Omental fat pad (tissue), 4 donors: ENCODE results near the gene NR1I3. TPM values are rescaled to one million over a fixed set of nuclear protein-coding genes. Genes with fewer than 3 reads are reported as not detected.

ENCODE experiments used
- ATAC-seq: fragments of 150-250 bp; one replicate; pipeline ENCODE4 v1.9.1; 2016; ENCODE audit warnings: mild to moderate bottlenecking, moderate library complexity; ENCODE audit not compliant: low FRiP score
- DNase-seq: peaks from one replicate; pipeline ENCODE4 v3.0.0-alpha.2; 2019; ENCODE audit warnings: low spot score
- total RNA-seq, 4 donors: library from RNA; depleted of rRNA; stranded (reverse); fragments of >200 nt; gene quantifications; one replicate each; pipeline ENCODE4 v1.1.0, GENCODE V29; 2016
- TF ChIP-seq, protein P1 (sequence below), 3 donors: fragments of 450-650 bp; IDR thresholded peaks; one replicate each; pipeline ENCODE4 v1.5.1; 2016 to 2017; ENCODE audit warnings: antibody characterized with exemption in 3 of 3, mild to moderate bottlenecking in 3 of 3, moderate library complexity in 2 of 3

Gene NR1I3
- total RNA-seq, 4 donors from 2014 or later, result not detected

GRCh38 chr1:161223805-161224694 is 14.0 kb downstream of the NR1I3 start:
- DNase-seq, result no peak
- ATAC-seq, result no peak
- TF ChIP-seq, protein P1, sequence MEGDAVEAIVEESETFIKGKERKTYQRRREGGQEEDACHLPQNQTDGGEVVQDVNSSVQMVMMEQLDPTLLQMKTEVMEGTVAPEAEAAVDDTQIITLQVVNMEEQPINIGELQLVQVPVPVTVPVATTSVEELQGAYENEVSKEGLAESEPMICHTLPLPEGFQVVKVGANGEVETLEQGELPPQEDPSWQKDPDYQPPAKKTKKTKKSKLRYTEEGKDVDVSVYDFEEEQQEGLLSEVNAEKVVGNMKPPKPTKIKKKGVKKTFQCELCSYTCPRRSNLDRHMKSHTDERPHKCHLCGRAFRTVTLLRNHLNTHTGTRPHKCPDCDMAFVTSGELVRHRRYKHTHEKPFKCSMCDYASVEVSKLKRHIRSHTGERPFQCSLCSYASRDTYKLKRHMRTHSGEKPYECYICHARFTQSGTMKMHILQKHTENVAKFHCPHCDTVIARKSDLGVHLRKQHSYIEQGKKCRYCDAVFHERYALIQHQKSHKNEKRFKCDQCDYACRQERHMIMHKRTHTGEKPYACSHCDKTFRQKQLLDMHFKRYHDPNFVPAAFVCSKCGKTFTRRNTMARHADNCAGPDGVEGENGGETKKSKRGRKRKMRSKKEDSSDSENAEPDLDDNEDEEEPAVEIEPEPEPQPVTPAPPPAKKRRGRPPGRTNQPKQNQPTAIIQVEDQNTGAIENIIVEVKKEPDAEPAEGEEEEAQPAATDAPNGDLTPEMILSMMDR (IDR thresholded peaks at IDR 0.05), result no peak

DNA sequence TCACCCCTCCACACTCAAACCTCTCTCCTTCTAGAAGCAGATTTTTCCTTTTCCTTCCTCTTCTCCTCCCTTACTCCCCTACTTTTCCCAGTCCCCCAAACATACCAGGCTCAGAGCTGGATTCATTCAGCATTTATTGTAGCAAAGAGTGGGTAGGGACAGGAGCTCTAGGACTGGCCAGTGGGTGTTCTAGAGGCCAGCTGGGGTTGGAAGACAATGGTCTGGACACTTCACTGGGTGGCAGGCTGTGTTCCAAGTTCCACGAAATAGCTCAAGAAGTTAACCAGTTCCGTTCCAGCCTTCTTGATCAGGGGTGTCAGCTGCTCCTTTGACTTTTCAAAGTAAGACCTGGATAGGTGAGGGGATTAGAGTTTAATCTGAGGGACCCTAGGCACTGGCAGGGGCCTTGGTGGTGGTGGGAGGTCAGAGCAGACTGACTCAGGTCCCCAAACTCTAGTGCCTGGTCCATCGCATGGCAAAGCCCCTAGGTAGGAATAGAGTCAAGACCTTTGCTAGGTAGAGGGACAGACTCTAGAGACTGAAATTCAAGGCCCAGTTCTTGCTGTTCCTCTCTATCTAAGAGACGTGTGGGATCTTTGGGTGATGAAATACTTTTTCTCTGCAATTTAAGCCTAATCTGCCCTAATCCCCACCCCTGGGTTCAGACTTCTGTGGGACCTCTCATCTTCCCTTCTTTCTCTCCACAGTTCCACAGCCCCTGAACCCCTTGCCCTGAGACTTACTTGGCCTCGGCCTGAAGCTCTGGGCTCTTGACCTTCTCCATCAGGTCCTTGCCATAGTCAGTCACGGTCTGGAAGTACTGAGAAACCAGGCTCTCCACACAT is 15.6 kb downstream of the NR1I3 start:
- TF ChIP-seq, protein P1 (IDR thresholded peaks at IDR 0.05), result no peak
- ATAC-seq (no peak), DNase-seq (no peak)

DNA sequence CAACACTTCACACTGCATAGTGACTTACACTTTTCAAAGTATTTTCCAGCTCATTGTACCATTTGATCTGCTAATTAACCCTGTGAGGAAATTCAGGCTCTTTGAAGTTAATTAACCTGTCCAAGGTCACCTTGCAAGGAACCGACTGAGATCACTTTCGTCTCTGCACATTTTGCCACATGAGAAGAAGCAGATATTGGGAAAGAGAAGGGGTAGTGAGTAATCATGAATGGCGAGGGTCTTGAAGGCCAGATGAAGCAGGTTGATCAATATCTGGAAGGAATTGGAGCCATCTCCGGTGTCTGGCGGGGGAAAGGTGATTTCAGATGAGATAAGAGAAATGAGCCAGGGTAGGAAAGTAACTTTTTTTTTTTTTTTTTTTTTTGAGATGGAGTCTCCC is 18.0 kb downstream of the NR1I3 start:
- ATAC-seq, result no peak
- no peak for DNase-seq
- TF ChIP-seq, protein P1 (IDR thresholded peaks at IDR 0.05), result no peak

- no peak for DNase-seq
- TF ChIP-seq, protein P1 (IDR thresholded peaks at IDR 0.05), result no peak
- no peak for ATAC-seq
These were observed 18.7 kb downstream of the NR1I3 start for GRCh38 chr1:161219078-161219892.

DNA sequence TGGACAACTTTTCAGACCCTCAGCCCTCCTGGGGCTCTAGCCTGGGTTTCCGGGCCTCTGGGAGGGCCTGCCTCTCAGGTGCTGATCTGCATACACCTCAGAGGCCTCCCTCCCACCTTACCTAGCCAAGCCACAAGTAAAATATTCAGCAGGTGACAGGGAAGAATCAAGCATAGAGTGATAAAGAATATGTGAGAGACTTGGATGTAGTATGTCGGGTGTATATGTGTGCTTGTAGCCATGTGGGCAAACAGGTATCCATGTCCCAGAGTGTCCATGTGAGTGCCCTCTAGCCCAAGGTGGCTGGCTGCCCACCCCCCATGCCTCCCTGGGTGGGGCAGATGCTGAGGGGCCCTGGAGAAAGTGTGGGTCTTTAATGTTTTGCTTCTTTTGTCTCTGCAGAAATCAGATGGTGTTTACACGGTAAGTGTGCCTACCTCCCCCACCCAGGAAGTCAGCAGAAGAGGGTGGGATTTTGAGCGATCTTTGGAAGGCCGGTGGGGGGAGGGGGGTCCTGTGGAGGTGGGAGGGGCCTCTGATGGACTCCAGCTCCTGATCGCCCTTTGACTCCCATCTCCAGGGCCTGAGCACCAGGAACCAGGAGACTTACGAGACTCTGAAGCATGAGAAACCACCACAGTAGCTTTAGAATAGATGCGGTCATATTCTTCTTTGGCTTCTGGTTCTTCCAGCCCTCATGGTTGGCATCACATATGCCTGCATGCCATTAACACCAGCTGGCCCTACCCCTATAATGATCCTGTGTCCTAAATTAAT is 19.5 kb downstream of the NR1I3 start:
- no peak for ATAC-seq
- DNase-seq, result no peak
- TF ChIP-seq, protein P1 (IDR thresholded peaks at IDR 0.05), result no peak

GRCh38 chr1:161217831-161218230 is 20.2 kb downstream of the NR1I3 start:
- ATAC-seq (no peak), DNase-seq (no peak)
- TF ChIP-seq, protein P1 (IDR thresholded peaks at IDR 0.05), result no peak
